K562 (cell line): ENCODE results near the gene MDP1. TPM values are rescaled to one million over a fixed set of nuclear protein-coding genes. Genes with fewer than 3 reads are reported as not detected.
A peak's percentile ranks its signal among the peaks of the same experiment; 100 is the strongest.

Source experiments
- MCM2 ChIP-seq: fragments of 450-650 bp; IDR thresholded peaks from 2 replicates; pipeline ENCODE4 v1.6.1; 2017; ENCODE audit warnings: low read depth, mild to moderate bottlenecking
- MITF ChIP-seq: IDR thresholded peaks from 2 replicates; pipeline ENCODE4 v1.6.1; 2014; ENCODE audit warnings: antibody characterized with exemption
- MNT ChIP-seq, 2 experiments: fragments of 450-650 bp; conservative IDR thresholded peaks; 2 replicates each; pipeline ENCODE4 v1.6.1; 2017; ENCODE audit warnings: mild to moderate bottlenecking in 2 of 2, moderate library complexity in 2 of 2
- RCOR1 ChIP-seq, 2 experiments: IDR thresholded peaks; 2 replicates each; pipeline ENCODE4 v1.6.1; 2012; ENCODE audit warnings: low read depth in 2 of 2, low read length in 2 of 2, borderline replicate concordance in 1 of 2, improper control_type of control experiment in 1 of 2
- SMARCA5 ChIP-seq: fragments of 450-650 bp; IDR thresholded peaks from 2 replicates; pipeline ENCODE4 v1.6.1; 2016
- USF1 ChIP-seq: sonication (generic); formaldehyde crosslinking; IDR thresholded peaks from 2 replicates; pipeline ENCODE4 v1.9.0; 2022; ENCODE audit warnings: mild to moderate bottlenecking, missing genetic modification reagents
- YY1 ChIP-seq, 3 experiments: IDR thresholded peaks; 2 replicates each; pipeline ENCODE4 v1.6.1; 2011; ENCODE audit warnings: low read length in 2 of 3, mild to moderate bottlenecking in 2 of 3, moderate library complexity in 2 of 3, borderline replicate concordance in 1 of 3, control low read depth in 1 of 3, low read depth in 1 of 3; ENCODE audit not compliant: insufficient read depth in 3 of 3, insufficient replicate concordance in 2 of 3, control insufficient read depth in 1 of 3, insufficient read length in 1 of 3; ENCODE audit errors: extremely low read depth in 1 of 3
- ZBTB40 ChIP-seq, 2 experiments: fragments of 450-650 bp in 1 of 2; sonication (generic) in 1 of 2; formaldehyde crosslinking in 1 of 2; IDR thresholded peaks; 2 replicates each; pipeline versions ENCODE4 v1.7.1 to v1.9.0; 2016 to 2022; ENCODE audit warnings: inconsistent platforms in 1 of 2, mild to moderate bottlenecking in 1 of 2, missing genetic modification reagents in 1 of 2
- ZNF384 ChIP-seq: IDR thresholded peaks from 2 replicates; pipeline ENCODE4 v1.6.1; 2012; ENCODE audit warnings: low read depth, low read length, improper control_type of control experiment
- ZNF57 ChIP-seq: fragments of 450-650 bp; formaldehyde crosslinking; IDR thresholded peaks from 2 replicates; pipeline ENCODE4 v1.4.0; 2020; ENCODE audit warnings: mild to moderate bottlenecking, moderate library complexity
- ZNF696 ChIP-seq: fragments of 250-450 bp; sonication (Bioruptor Pico); conservative IDR thresholded peaks from 2 replicates; pipeline ENCODE4 v1.4.0; 2020; ENCODE audit warnings: mild to moderate bottlenecking, moderate library complexity
- polyA plus RNA-seq, 8 experiments: library from polyadenylated mRNA; depleted of rRNA in 4 of 8; stranded (reverse) in 5 of 8; unstranded in 3 of 8; fragments of >200 nt; fragmentation: Nextera tagmentation in 2 of 8; fragmentation: Illumina TruSeq in 1 of 8; extraction: Ambion mirVana in 2 of 8; extraction: Trizol in 1 of 8; gene quantifications; 2 replicates each; pipeline versions ENCODE4 v1.2.1 to v1.2.3, GENCODE V29; 2011 to 2014; ENCODE audit warnings: inconsistent platforms in 1 of 8, missing spikeins in 1 of 8
- total RNA-seq, 7 experiments: library from RNA; depleted of rRNA in 6 of 7; stranded (reverse); fragments of >200 nt in 6 of 7; fragmentation: Illumina TruSeq in 2 of 7; extraction: Trizol in 2 of 7; gene quantifications; 2 replicates each; pipeline versions ENCODE4 v1.2.1 to v1.2.3, GENCODE V29; 2011 to 2021; ENCODE audit warnings: low replicate concordance in 1 of 7

The MDP1 gene
- total and polyA plus RNA-seq, 9 of the 15 experiments (the other 6 are each of a cell fraction or from before 2014, with no cell fraction given) = 2.7 to 29.6 (median 11.0) TPM

- TF ChIP-seq ZBTB40 (IDR thresholded peaks at IDR 0.05) (peak; percentile 92), ZBTB40 (CRISPR knock-in tag; IDR thresholded peaks at IDR 0.05) (no peak), YY1 (IDR thresholded peaks at IDR 0.05; ENCODE audit: borderline replicate concordance in 1 of 3, control insufficient read depth in 1 of 3, extremely low read depth in 1 of 3, insufficient read depth in 3 of 3, insufficient read length in 1 of 3, insufficient replicate concordance in 2 of 3, low read depth in 1 of 3, low read length in 2 of 3) (peak in 1 of 3 experiments; percentile 44), ZNF384 (no peak), MCM2 (no peak), MITF (no peak), RCOR1 (IDR thresholded peaks at IDR 0.05; ENCODE audit: borderline replicate concordance in 1 of 2, low read depth in 2 of 2, low read length in 2 of 2) (no peak), ZNF696 (CRISPR knock-in tag) (no peak), USF1 (CRISPR knock-in tag) (no peak), SMARCA5 (no peak), MNT (conservative IDR thresholded peaks at IDR 0.05) (peak; percentile 42 to 72; a peak in 3 of 4 replicates), ZNF57 (CRISPR knock-in tag) (0 out of 2 replicates have a peak, but pooled peaks have one; percentile 24)
Measured at GRCh38 chr14:24195186-24196070, 20.4 kb downstream of the MDP1 start, which contains the start of gene TM9SF1 (continued).
